HG03521 (cell line): ENCODE measurements around the gene DCAF17.
"Not testable (repeated sequence)": the region's sequence is repeated elsewhere in the genome, so short reads cannot be mapped to it uniquely, and the experiment has no call there.

Source experiments
- ATAC-seq: cut with Tn5 transposase; IDR thresholded peaks from one replicate; pipeline ENCODE4 v1.9.1; 2021; ENCODE audit warnings: mild to moderate bottlenecking, moderate library complexity; ENCODE audit not compliant: unreplicated experiment

DCAF17 gene

DNA sequence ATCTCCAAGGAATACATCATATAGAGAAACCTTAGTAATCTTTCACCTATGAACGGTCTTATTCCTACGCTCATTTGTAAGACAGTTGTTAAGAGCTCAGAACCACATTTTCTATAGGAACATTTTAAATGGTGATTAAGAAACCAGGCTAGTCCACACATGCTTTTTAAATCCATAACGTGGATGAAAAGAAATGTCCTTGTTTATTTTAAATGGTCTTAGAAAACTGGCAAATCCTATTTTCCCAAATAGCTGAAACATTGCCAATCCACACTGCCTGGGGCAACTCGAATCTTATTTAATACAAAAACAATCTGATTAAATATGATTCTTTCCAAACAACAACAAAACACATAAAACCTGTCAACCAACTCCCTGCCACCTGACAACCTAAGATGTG, 23.9 kb upstream of the DCAF17 start:
- no peak for ATAC-seq

DNA sequence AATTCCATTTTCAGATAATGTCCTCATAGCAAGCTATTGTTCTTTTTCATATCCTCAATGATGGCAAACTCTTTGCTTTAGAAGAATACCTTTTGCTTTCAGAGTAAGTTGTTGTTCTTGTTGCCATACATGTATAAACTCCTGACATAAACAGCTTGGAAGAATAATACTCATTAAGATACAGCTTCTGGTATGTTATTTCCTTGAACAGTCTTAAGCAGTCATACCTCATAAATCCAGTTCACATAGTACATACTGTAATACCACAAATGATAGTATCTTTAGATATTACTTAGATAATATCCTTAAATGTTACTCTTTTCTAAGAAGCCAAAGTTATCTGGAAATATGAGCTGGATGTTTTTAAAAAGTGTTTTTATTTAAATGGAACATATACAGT, 23.4 kb upstream of the DCAF17 start:
- ATAC-seq: no peak

DNA sequence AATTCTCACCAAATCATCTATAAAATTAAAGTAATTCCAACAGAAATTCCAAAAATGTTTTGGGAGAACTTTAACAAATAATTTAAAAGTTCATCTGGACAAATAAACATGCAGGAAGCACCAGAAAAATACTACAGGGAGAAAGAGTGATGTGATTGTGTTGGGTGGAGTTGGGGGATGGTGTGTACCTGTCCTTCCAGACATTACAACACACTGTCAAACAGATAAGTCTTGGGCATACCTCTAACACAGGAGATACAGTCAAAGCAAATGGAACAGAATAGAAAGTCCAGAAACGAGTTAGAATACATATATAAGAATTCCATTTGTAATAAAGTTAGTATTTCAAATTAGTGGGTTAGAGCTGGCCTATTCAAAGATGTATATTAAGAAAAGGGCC, 22.8 kb upstream of the DCAF17 start:
- ATAC-seq: no peak

DNA sequence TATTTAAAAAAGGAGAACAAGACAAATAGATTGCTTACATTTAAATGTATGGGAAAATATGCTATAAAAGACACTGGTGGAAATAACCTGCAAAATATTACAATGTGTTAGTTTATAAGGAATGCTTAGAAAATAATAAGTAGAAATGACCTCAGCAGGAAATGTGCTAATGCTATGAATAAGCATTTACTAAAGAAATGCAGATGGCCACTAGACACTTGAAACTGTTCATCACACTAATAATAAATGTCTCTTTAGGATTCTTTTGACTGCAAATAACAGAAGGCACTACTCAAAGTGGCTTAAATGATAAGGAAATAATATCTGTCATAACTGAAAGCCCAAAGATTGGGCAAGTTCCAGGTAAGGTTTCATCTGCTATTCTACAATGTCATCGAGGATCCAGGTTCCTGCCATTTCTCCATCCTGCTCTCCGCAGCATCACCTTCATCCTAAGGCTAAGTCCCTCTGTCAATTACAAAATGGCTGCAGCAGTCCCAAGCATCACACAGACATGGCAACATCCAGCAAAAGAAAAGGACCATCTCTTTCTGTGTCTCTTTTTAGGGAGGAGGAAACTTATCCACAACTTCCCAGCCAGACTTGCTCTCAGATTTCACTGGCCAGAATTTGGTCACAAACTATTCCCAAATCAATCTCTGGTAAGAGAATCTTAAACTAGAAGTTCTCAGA, 22.1 kb upstream of the DCAF17 start:
- no peak for ATAC-seq

DNA sequence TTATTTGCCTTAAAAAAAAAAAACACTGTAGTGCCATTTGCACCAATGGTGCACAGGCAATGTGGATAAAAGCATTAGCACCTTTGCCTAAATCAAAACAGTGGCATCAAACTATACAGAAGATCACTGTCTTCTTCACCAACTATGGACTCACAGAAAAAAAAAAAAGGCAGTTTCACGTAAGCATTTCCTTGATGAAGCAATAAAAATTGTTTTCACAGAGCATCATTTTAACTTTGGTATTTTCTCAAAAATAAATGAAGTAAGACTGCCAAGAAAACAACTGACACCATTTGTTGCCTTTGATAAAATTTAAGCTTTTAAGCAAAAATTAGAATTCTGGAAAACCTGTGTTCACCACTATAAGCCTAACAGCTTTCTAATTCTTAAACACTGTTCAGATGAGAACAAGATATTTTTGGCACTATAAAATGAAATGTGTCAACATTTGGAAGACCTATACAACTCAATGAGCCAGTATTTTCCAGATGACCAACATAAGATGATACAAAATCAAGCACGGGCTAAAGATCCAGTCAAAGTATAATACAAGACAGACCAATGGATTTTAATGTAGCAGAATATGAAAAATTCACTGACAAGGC, 21.4 kb upstream of the DCAF17 start:
- no peak for ATAC-seq

GRCh38 chr2:171414645-171415044, 19.4 kb upstream of the DCAF17 start:
- not testable (repeated sequence) for ATAC-seq

DNA sequence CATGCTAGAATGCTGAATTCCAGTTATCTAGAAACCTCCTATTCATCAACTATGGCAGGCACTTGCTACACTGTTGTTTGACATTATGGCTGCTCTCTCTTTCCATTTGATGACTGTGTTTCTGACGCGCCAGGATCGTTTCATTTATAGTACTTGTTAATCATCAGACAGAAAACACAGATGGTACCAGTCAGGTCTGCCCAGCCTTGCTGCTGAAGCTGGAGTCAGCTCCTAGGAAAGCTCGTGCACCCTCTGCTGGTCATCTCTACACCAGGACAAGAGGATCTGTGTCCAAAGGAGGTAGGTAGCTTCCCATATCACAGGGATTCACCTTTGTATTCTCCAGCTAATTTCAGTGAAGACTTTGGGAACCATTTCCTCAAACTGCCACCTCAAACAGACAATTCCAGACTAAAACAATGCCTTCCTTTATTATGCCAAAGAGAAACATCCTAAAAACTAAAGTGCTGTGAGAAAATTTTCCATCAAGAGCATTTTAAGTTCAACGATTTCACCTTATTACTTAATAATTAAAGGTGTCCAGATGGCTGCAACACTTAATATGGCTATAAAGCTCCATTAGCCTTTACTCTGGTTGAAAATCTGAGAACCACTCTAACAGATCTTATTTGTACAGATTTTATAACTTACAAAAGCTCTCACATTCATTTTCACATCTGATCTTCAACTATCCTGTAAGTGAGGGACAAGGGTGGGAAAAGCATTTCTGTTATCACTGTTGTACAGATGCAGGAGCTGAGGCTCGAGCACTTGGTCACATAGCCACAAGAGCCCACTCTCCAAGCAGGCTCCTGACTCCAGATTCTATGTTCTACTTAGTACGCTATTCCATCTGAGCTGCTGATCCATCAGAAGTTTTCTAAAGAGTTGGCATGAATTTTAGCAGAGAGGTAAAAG, 17.8 kb upstream of the DCAF17 start:
- ATAC-seq: peak; percentile 90

GRCh38 chr2:171419333-171419732, 14.7 kb upstream of the DCAF17 start:
- no peak for ATAC-seq

GRCh38 chr2:171420728-171421563, 13.1 kb upstream of the DCAF17 start:
- no peak for ATAC-seq

- ATAC-seq: not testable (repeated sequence)
Measured at GRCh38 chr2:171422710-171423495, 11.1 kb upstream of the DCAF17 start.

- no peak for ATAC-seq
Measured at GRCh38 chr2:171430516-171431410, 3.3 kb upstream of the DCAF17 start.

DNA sequence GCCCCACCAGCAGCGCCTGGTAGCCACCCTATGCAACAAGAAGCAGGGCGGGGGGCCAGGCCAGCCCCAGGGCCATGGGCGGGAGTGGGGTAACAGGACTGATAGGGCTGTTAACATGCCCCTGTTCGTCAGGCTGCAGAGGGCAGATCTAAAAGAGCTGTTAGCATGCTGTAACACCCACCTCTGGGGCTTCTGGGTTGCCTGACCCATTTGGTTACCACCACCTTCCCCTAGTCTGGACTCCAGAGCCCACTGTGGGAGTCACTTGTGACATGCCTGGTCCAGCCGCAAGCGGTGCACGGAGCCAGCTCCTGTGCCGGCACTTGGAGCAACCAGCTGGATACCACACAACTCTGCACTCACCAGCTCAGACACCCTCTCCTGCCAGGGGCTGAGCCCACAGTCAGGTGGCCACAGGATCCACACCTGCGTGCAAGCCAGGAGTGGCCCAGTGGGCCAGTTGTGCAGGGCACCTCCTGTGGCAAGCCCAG, 2.3 kb upstream of the DCAF17 start:
- no peak for ATAC-seq

GRCh38 chr2:171432206-171432968, 1.6 kb upstream of the DCAF17 start:
- no peak for ATAC-seq

GRCh38 chr2:171432969-171433762, 860 bp upstream of the DCAF17 start:
- ATAC-seq: no peak

DNA sequence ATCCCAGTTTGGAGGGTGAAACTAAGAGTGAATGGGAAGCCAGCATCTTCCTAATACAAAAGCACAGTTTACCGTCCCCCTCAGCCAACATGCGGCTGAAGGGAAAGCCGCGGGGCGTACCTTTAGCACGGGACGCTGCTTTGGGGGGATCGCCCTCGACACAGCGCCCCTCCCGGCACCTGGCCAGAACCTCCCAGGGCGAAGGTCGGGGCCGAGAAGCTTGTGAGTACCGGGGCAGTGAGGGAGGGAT, 338 bp upstream of the DCAF17 start, which contains the start of gene METTL8:
Gene METTL8 (minus strand): TSS at position 228 of the 250 bp plus-strand sequence. CDS start 41,805 bp downstream, outside the sequence.
- ATAC-seq: no peak

- ATAC-seq: no peak
Measured at GRCh38 chr2:171436307-171436706, 2.3 kb downstream of the DCAF17 start.

DNA sequence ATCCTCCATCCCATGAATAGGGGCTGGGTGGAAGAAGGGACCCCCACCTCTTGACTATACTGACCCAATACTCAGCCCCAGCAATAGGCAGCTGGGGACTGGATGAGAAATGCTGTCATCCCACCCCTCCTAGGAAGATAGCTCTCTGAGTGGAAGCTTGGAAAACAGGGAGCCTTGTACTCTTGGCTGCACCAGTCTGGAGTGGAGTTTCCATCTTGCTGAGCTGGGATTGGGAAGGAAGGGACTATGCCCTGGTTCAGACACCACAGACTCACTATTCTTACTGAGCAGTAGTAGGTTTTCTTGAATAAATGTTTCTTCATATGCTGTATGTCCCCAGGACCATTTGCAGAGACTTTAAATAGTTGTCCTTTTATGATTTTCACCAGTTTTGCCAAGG, 7.4 kb downstream of the DCAF17 start:
- no peak for ATAC-seq

DNA sequence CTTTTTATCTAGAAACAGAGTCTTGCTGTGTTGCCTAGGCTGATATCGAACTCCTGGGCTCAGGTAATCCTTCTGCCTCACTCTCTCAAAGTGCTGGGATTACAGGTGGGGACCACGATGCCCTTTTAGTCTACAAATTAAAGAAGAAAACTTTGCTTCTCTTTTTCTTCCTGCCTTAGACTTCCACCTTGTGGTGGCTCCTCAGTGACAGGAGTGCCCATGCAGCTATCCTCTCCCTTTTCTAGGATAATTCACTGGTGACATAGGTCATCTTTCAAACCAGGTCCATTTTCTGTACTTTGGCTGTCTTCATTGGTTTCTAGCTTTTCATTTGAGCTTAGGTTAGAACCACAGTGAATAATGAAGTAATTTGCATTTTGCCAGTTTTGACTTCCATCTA, 13.6 kb downstream of the DCAF17 start:
- ATAC-seq: no peak
